ENCODE measurements around the gene LCP2. TPM values are rescaled to one million over a fixed set of nuclear protein-coding genes. Genes with fewer than 3 reads are reported as not detected.

The LCP2 gene
- total and polyA plus RNA-seq, 5 donors: 3.0 to 10.9 (median 10.2) TPM

DNA sequence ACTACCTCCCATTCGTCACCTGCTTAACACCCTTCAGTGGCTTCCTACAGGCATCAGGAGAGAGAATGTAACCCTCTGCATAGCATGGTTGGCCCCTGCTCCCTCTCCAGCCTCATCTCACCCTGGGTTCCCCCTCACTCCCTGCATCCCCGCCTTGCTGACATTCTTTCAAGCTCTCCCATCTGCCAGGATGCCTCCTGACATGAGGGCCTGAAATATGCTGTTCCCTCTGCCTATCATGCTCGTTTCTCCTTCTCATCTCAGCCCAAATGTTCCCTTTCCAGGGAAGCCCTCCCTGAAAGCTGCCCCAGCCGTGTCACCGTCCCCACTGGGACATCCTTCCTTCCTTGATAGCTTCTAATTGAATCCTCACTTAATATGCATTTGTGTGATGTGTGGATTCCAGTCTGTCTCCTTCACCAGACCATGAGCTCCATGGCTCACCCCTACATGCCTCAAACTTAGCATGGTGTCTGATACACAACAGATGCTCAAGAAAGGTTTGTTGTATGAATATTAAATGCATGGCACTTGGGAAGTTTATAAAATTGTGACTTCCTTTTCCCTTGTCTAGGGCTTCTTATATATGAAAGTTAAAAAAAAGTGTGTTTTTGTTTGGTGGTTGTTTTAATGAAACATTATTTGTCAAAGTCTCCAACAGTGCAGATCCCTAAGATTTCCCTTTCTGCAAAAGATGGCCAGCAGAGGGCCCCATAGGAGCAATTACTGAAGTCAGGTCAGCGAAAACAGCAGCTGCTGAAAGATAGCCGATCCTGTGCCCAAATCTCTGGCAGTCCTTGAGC, 72.0 kb downstream of the LCP2 start:
- DNase-seq (peak; percentile 74 to 90 (median 76)), ATAC-seq (peak; percentile 77 to 82)
- intact Hi-C loops (cut with DNase I): loop anchor here (2.0 to 10.0 kb wide), 4 partner anchors 122 to 409 kb away; no protein-coding TSS in a partner anchor
- no peak overlapping the region for H3K4me3 ChIP-seq (ENCODE audit: low read length)
- H3K27me3 ChIP-seq (ENCODE audit: control insufficient read depth, insufficient read depth): no peaks in the 10 kb centered on the region
- 56% methylated on average over 7 of the region's 7 CpGs for WGBS
- H3K27ac ChIP-seq (ENCODE audit: low read length): no peak overlapping the region
- no peaks in the 10 kb centered on the region for H3K9me3 ChIP-seq (ENCODE audit: control insufficient read depth, low read length)
- peaks cover 3% of the 10 kb centered on the region for H3K4me1 ChIP-seq (ENCODE audit: control insufficient read depth, insufficient read depth, low read length)

GRCh38 chr5:170223906-170224305, 73.7 kb downstream of the LCP2 start:
- Histone ChIP-seq H3K4me3 (ENCODE audit: low read length) (no peak overlapping the region), H3K27me3 (ENCODE audit: control insufficient read depth, insufficient read depth) (no peaks in the 10 kb centered on the region), H3K27ac (ENCODE audit: low read length) (no peak overlapping the region), H3K4me1 (ENCODE audit: control insufficient read depth, insufficient read depth, low read length) (peaks cover 3% of the 10 kb centered on the region), H3K9me3 (ENCODE audit: control insufficient read depth, low read length) (no peaks in the 10 kb centered on the region)
- peak in 1 of 2 donors; percentile 7 for ATAC-seq
- intact Hi-C loops (cut with DNase I): loop anchor here in 1 of 4 donors (10.0 kb wide), 1 partner anchor 411 kb away; no protein-coding TSS in a partner anchor
- 63% methylated on average over 5 of the region's 5 CpGs for WGBS
- no peak for DNase-seq

- Histone ChIP-seq H3K9me3 (ENCODE audit: control insufficient read depth, low read length) (no peaks in the 10 kb centered on the region), H3K4me1 (ENCODE audit: control insufficient read depth, insufficient read depth, low read length) (peaks cover 3% of the 10 kb centered on the region), H3K4me3 (ENCODE audit: low read length) (no peak overlapping the region), H3K27ac (ENCODE audit: low read length) (no peak overlapping the region), H3K27me3 (ENCODE audit: control insufficient read depth, insufficient read depth) (no peaks in the 10 kb centered on the region)
- intact Hi-C loops (cut with DNase I): loop anchor here in 1 of 4 donors (10.0 kb wide), 1 partner anchor 411 kb away; no protein-coding TSS in a partner anchor
- DNase-seq (no peak), ATAC-seq (peak in 1 of 2 donors; percentile 38)
Observed at GRCh38 chr5:170223360-170223759, 74.2 kb downstream of the LCP2 start.

- DNase-seq: no peak
- peak overlapping the region; percentile 49 for H3K27ac ChIP-seq (ENCODE audit: low read length)
Observed at GRCh38 chr5:170221327-170221741, 76.2 kb downstream of the LCP2 start.

DNA sequence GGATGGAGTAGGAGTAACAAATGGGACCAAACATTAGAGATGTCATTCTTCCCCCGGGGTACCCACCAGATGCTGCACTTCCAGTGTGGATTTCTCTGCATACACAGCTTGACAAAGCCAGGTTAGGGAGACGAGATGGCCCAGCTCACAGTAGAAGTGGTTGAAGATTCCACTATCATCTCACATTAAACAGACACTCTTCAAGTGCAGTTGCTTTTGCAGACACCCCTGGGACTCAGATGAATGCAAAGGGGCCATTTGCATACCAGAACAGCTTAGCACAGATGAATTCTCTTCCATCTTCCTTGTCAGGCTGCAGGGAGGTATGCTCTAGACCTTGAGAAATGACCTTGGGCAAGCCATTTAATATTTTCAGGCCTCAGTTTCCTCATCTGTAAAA, 77.4 kb downstream of the LCP2 start:
- DNase-seq (no peak), ATAC-seq (no peak)
- Histone ChIP-seq H3K27ac (ENCODE audit: low read length) (no peak overlapping the region), H3K9me3 (ENCODE audit: control insufficient read depth, low read length) (no peaks in the 10 kb centered on the region), H3K4me3 (ENCODE audit: low read length) (no peak overlapping the region), H3K4me1 (ENCODE audit: control insufficient read depth, insufficient read depth, low read length) (peaks cover 3% of the 10 kb centered on the region), H3K27me3 (ENCODE audit: control insufficient read depth, insufficient read depth) (no peaks in the 10 kb centered on the region)
- intact Hi-C loops (cut with DNase I): loop anchor here in 1 of 4 donors (10.0 kb wide), 1 partner anchor 415 kb away; no protein-coding TSS in a partner anchor
- 78% methylated on average over 2 of the region's 2 CpGs for WGBS

More at GRCh38 chr5:170221327-170221741, 76.2 kb downstream of the LCP2 start:
- Histone ChIP-seq H3K4me3 (ENCODE audit: low read length) (no peak overlapping the region), H3K9me3 (ENCODE audit: control insufficient read depth, low read length) (no peaks in the 10 kb centered on the region), H3K27me3 (ENCODE audit: control insufficient read depth, insufficient read depth) (no peaks in the 10 kb centered on the region), H3K4me1 (ENCODE audit: control insufficient read depth, insufficient read depth, low read length) (peaks cover 3% of the 10 kb centered on the region)
- intact Hi-C loops (cut with DNase I): loop anchor here in 1 of 4 donors (10.0 kb wide), 1 partner anchor 413 kb away; no protein-coding TSS in a partner anchor
- peak in 1 of 2 donors; percentile 72 for ATAC-seq
- 56% methylated on average over 6 of the region's 6 CpGs for WGBS

GRCh38 chr5:170219615-170220014, 78.0 kb downstream of the LCP2 start:
- no peaks in the 10 kb centered on the region for H3K9me3 ChIP-seq (ENCODE audit: control insufficient read depth, low read length)
- DNase-seq (no peak), ATAC-seq (no peak)
- intact Hi-C loops (cut with DNase I): loop anchor here in 1 of 4 donors (10.0 kb wide), 1 partner anchor 415 kb away; no protein-coding TSS in a partner anchor
- H3K4me3 ChIP-seq (ENCODE audit: low read length): no peak overlapping the region
- H3K4me1 ChIP-seq (ENCODE audit: control insufficient read depth, insufficient read depth, low read length): peaks cover 3% of the 10 kb centered on the region
- H3K27me3 ChIP-seq (ENCODE audit: control insufficient read depth, insufficient read depth): no peaks in the 10 kb centered on the region
- H3K27ac ChIP-seq (ENCODE audit: low read length): no peak overlapping the region
- 75% methylated on average over 2 of the region's 2 CpGs for WGBS

DNA sequence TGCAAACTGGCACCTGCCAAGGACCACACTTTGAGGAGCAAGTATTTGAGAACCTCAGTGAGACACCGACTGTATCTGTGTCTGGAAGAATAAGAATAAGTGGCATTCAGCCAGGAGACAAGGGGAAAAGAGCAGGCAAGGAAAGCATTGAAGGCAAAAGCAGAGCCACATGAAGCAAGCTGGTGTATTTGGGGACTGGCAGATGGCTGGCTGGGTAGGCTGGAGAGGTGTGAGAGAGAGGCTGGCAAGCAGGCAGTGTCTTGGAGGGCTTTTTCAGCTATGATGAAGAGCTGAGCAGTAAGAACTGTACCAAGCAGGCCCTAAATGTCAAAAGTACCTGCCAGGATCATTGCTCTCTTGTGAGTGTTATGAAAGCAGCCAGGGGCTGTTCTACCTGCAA, 78.9 kb downstream of the LCP2 start:
- peaks cover 3% of the 10 kb centered on the region for H3K4me1 ChIP-seq (ENCODE audit: control insufficient read depth, insufficient read depth, low read length)
- intact Hi-C loops (cut with DNase I): no loop called here
- ATAC-seq (no peak), DNase-seq (no peak)
- WGBS: 41% methylated on average over 1 of the region's 1 CpG
- no peaks in the 10 kb centered on the region for H3K27me3 ChIP-seq (ENCODE audit: control insufficient read depth, insufficient read depth)
- no peaks in the 10 kb centered on the region for H3K9me3 ChIP-seq (ENCODE audit: control insufficient read depth, low read length)
- no peak overlapping the region for H3K4me3 ChIP-seq (ENCODE audit: low read length)
- no peak overlapping the region for H3K27ac ChIP-seq (ENCODE audit: low read length)

GRCh38 chr5:170217831-170218230, 79.7 kb downstream of the LCP2 start:
- Histone ChIP-seq H3K27me3 (ENCODE audit: control insufficient read depth, insufficient read depth) (no peaks in the 10 kb centered on the region), H3K9me3 (ENCODE audit: control insufficient read depth, low read length) (no peaks in the 10 kb centered on the region), H3K27ac (ENCODE audit: low read length) (no peak overlapping the region), H3K4me1 (ENCODE audit: control insufficient read depth, insufficient read depth, low read length) (peaks cover under 1% of the 10 kb centered on the region), H3K4me3 (ENCODE audit: low read length) (no peak overlapping the region)
- ATAC-seq (no peak), DNase-seq (no peak)
- 72% methylated on average over 5 of the region's 5 CpGs for WGBS
- intact Hi-C loops (cut with DNase I): no loop called here

DNA sequence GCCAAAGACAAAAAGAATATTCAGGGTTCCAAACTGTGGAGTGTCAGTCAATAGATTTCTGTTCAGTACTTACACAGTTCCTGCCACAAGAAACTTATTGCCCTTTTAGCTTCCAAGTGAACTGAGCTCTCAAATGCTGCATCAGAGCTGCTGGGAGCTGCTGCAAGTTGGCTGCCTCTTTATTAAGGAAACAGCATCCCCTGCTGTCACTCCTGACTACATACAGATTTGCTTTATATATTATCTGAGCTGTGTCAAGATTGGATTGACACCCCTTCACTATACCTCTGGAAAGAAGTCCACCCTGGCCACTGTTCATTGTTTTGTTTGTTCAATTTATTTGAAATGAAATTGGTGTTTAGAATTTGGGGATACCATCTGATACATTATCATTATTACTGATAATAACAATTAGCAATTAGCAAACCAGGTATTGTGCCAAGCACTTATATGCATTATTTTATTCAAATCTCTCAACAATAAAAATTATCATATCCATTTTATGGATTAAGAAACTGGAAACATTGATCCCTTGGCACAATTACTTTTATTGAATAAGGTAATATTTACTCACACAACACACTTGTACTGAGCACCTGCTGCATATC, 81.2 kb downstream of the LCP2 start:
- intact Hi-C loops (cut with DNase I): no loop called here
- ATAC-seq (no peak), DNase-seq (no peak)
- Histone ChIP-seq H3K27me3 (ENCODE audit: control insufficient read depth, insufficient read depth) (no peaks in the 10 kb centered on the region), H3K4me3 (ENCODE audit: low read length) (no peak overlapping the region), H3K4me1 (ENCODE audit: control insufficient read depth, insufficient read depth, low read length) (no peaks in the 10 kb centered on the region), H3K9me3 (ENCODE audit: control insufficient read depth, low read length) (no peaks in the 10 kb centered on the region), H3K27ac (ENCODE audit: low read length) (no peak overlapping the region)

DNA sequence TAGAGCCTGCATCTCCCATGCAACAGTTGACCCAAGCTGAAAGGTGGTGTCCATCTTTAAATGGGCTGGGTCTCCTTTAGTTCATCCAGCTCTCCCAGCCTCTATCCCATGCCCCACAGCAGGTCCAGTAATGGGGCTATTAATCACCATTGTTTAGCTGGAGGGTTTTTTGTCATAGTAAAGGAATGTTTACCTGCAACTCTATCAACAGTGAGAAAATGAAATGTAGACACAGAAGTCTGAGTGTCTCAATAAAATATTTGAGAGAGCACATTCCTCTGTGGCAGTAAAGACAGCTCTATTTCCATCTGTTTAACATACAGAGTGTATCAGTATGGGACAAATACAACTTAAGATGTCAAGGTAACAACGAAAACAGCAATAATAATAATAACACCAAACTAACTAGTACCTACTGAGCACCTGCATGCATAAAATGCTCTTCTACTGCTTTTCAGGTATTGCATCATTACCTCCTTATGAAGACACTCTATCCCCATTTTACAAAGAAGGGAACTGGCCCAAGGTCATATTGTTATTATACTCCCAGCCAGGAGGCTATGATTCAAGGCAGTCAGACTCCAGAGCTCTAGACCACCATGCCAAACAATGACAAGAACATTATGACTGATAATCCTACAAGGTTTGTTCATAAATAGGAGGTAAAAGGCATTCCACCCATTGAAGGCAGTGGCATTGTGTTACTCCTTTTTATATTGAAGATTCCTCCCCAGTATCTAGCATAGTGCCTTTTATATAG, 85.8 kb downstream of the LCP2 start:
- H3K27ac ChIP-seq (ENCODE audit: low read length): no peak overlapping the region
- no peaks in the 10 kb centered on the region for H3K27me3 ChIP-seq (ENCODE audit: control insufficient read depth, insufficient read depth)
- no peak for ATAC-seq
- DNase-seq: no peak
- H3K4me3 ChIP-seq (ENCODE audit: low read length): no peak overlapping the region
- H3K9me3 ChIP-seq (ENCODE audit: control insufficient read depth, low read length): no peaks in the 10 kb centered on the region
- no peaks in the 10 kb centered on the region for H3K4me1 ChIP-seq (ENCODE audit: control insufficient read depth, insufficient read depth, low read length)
- intact Hi-C loops (cut with DNase I): no loop called here
- 65% methylated on average over 1 of the region's 1 CpG for WGBS

- H3K27me3 ChIP-seq (ENCODE audit: control insufficient read depth, insufficient read depth): no peaks in the 10 kb centered on the region
- no peaks in the 10 kb centered on the region for H3K4me1 ChIP-seq (ENCODE audit: control insufficient read depth, insufficient read depth, low read length)
- H3K27ac ChIP-seq (ENCODE audit: low read length): no peak overlapping the region
- no peak overlapping the region for H3K4me3 ChIP-seq (ENCODE audit: low read length)
- no peaks in the 10 kb centered on the region for H3K9me3 ChIP-seq (ENCODE audit: control insufficient read depth, low read length)
- no peak for ATAC-seq
- no peak for DNase-seq
- 92% methylated on average over 8 of the region's 8 CpGs for WGBS
- intact Hi-C loops (cut with DNase I): no loop called here
Observed at GRCh38 chr5:170206958-170207357, 90.6 kb downstream of the LCP2 start.

Data from right cardiac atrium (tissue), 5 donors.